OCI-M2 (cell line): ENCODE measurements around the gene B3GAT2.

Experiments
- DNase-seq: peaks from one replicate; lab custom pipeline; 2025; ENCODE audit not compliant: unreplicated experiment; lab: John Stamatoyannopoulos, UW

The B3GAT2 gene

DNA sequence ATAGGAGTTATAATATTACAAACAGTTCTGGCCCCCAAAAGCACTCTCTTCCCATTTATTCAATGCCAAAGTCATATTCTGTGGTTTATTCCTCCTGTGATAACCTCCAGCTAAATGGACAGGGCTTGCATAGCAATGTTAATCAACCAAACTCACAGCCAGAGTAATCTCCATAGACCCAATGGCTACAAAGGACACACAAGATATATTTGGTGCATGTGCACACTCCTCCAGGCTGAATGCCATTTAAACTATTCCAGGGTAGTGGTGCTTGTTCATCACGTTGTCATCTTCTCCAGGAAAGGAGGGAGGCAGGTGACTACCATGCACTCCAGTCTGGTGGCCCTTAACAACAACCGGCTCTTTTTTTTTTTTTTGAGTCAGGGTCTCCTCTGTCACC is 56.8 kb downstream of the B3GAT2 start:
- no peak for DNase-seq

DNA sequence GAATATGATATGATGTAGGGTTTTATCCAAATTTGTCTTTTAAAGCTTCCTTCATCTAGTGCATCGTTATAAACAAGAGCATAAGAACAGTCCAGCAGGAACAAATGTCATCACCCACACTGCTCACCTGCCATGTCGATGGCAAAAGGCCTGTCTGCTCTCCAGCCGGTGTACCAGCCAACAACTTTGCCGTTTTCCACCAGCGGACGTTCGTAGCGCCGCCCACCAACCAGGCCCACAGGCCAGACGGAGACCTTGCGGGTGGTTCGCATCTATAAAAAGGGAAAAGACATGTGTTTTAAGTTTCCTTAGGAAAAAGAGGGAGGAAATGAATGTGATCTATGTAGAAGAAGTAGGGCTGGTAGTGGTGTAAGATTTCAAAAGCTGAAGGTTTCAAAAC is 62.9 kb downstream of the B3GAT2 start:
- DNase-seq = no peak

DNA sequence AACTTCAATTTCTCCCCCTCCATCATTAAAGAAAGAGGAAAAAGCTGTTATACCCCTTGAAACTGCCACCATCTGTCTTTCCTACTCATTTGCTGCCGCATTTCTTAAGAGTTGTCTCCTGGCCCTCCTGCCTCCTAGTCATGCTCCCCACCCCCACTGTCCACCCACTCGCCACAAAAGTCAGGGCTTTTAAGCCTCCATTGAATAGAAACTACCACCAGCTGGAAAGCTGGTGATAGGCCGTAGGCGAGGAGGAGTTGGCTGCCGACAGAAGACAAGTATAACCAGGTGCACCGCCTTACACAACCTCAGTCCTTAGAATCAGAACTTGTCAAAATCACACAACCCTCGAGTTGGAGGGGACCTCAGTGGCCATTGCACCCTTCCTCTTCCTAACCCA is 67.6 kb downstream of the B3GAT2 start:
- no peak for DNase-seq

DNA sequence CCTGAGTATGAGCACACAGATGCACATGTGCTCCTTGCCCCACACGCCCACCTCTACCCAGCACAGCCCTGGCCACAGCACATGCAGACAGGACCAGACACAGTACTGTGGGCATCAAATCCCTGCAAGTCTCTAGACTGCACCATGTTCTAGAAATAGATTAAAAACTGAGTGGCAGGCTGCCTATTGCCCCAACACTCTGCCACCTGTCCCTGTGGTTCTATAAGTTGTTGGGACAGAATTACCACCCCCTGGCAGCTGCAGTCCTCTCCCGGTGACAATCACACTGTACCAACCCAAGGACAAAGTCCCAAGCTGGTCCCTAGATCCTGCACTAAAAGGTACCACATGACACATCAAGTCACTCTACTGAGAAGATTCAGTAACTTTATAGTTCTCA is 70.2 kb downstream of the B3GAT2 start:
- no peak for DNase-seq

DNA sequence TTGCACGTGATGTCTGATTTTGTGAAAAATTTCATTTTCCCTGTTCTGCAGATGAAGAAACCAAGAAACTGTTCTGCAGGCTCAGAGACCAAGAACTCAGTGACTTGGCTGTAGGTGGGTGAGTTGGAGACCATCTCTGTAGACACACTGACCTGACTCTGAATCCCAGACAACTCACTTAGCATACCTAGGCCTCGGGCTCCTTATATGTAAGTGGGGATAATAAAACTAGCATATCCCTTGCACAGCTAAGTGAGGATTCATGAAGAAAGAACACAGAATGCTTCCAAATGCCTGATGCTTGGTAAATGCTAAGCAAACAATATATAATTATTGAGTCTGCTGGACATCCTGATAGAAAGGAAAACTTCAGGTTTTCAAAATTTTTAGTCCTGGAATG is 70.8 kb downstream of the B3GAT2 start:
- no peak for DNase-seq

DNA sequence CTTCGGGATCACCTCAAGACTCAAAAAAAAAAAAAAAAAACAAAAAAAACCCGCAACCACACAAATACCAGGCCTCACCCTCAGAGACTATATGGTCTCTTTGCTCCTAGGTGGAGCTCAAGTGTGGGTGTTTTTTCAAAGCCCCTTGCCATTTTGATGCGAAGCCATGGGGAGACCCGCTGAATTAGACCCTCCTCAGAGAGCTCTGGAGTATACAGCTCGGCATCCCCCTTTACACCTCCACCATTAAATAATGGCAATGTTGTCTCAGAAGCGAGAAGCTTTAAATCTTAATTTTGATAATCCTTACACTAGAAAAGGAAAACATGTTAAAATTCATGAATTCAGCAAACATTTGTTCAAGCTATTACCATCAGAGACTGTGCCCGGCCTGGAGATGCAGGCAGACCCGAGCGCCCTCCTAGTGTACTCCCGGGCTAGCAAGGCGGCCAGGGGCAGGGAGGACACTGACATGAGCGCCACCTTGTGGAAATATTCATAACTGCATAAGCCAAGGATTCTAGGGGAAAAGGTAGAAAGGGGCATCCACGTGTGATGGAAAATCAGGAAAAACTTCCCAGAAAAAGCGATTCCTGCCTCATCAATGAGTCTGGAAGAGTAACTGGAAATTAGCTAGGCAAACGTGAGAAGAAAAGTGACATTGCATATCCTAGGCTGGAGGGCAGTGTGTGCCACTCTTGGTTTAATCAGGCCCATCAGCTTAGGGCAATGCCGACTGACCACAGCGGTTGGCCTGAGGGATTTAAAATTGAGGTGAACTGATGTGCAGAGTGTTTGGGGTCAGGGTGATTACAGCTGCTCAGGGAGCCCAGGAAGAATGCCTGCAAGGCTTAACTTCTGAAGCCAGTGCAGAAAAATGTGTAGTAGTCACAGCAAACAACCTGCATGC is 72.5 kb downstream of the B3GAT2 start:
- peak; percentile 19 for DNase-seq

DNA sequence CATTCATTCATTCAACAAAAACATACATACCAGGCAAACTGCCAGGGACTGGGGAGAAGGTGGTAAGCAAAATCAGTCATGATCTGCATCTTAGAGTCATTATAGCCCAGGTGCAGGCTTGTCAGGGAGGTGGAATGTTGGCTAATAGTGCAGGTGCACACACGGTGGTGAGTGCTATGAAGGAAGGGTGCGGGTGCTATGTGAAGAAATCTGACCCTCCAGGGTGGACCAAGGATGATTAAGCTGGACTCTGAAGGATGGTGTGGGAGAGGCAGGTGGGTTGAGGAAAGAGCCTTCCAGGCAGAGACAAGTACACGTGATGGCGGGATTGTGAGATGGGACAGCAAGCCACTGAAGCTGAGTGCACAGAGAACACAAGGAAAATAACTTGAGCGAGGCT is 77.4 kb downstream of the B3GAT2 start:
- DNase-seq = no peak

DNA sequence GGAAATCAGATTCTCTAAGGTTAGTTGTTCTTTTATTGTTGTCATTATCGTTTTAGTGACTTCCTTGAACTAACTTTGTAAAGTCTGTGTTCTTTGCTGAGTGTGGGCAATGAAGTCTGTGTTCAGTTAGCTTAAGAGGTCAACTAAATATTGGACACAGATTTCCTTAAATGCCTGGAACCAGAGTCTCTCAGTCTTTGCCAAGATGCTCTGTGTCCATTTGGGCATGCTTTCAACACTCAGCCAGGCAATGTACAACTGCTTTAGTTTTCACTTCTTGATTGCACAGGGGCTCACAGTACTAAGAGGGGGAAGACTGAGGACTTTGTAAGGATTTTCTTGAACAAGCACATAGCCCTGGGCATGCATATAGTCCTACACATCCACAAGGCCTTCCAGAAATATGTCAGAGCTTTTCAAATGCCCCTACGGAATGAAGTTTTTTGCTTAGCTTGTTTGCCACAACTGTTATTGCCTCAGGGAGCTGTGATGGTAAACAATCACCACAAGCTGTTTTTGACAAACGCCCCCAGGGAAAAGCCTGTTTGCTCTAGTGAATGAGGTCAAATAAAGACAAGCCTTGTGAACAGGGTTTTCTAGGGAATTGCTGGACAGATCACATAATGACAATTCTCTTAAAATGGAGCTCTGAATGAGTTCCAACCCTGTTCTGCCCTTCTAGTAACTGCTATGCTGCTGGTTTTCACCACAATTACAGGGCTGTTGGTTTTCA is 82.5 kb downstream of the B3GAT2 start:
- no peak for DNase-seq

DNA sequence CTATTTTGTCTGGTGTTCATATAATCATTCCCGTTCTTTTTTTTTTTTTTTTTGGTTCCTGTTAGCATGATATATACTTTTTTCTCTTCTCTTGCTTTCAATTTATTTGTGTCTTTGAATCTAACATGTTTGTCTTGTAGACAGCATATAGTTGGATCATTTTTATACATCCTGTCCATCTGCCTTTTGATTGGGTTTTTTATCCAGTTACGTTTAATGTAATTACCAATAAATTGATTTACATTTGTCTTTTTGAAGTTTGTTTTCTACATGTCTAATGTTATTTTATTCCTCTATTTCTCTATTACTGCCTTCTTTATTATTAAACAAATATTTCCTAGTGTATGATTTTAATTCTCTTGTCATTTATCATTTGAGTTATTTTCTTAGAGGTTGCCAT is 84.4 kb downstream of the B3GAT2 start:
- DNase-seq = no peak

DNA sequence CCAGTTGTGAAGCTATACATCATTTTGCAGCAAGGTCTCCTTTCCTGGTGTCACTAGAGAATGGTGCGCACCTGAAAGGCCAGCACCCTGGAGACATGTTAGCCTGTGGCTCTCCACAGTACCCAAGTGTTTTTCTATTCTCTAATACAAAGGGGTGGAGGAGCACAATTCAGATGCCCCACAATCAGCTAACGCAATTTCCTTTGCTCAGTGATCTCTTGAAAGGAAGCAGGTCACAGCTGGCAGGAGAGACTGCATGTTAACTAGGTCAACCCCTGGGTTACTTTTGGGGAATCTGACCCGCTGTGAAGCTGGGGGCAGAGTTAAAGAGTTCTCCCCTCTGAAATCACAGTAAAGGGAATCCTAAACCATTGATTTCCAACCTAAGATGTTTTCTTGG is 92.5 kb downstream of the B3GAT2 start:
- DNase-seq = no peak

DNA sequence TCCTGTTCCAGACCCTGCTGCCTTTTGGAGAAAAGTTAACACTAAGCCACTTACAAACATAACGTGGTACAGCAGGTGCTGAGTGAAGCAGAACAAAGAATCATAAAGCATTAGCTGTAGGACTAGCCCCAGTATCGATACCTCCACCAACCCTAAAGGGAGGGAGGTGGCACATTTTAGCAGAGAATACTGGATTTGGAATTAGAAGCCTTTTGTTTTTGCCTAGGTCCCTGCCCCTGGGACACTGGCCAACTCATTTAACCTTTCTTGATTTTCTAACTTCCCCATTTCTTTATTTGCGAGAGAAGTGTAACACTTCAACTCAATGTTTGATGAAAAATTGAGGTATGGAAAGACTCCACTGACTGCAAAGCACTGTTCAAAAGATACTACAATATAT is 93.5 kb downstream of the B3GAT2 start:
- DNase-seq = no peak

DNA sequence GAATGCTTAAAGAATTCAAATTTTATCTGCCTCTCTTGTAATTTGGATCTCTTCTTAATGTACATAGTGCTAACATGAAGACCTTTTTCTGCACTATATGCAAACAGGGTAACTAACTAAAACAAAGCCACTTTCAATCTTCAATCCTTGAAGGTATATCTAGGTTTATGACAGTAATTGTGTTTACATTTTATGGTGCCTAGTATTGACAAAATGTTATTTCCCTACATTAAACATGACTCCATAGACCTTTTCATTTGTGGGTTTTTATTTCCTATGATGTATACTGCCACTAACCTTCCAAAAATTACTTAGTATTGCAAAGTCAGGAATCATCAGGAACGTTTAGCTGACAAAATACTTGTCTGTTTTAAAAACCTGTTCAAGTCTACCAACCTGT is 95.9 kb downstream of the B3GAT2 start:
- no peak for DNase-seq

DNA sequence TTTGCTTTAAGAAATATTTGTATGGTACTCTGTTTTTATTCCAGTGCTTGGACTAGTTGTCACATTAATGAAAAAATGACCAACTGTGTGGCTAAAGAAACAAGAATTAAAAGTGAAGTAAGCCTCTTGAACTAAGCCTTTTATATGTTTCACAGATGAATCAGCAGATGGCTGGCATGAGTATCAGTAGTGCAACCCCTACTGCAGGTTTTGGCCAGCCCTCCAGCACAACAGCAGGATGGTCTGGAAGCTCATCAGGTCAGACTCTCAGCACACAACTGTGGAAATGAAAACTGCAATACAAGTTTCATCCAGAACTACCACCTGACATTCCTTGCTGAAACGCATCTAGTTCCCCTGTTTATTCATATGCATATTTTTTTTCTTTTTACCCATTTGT is 96.8 kb downstream of the B3GAT2 start:
- no peak for DNase-seq

DNA sequence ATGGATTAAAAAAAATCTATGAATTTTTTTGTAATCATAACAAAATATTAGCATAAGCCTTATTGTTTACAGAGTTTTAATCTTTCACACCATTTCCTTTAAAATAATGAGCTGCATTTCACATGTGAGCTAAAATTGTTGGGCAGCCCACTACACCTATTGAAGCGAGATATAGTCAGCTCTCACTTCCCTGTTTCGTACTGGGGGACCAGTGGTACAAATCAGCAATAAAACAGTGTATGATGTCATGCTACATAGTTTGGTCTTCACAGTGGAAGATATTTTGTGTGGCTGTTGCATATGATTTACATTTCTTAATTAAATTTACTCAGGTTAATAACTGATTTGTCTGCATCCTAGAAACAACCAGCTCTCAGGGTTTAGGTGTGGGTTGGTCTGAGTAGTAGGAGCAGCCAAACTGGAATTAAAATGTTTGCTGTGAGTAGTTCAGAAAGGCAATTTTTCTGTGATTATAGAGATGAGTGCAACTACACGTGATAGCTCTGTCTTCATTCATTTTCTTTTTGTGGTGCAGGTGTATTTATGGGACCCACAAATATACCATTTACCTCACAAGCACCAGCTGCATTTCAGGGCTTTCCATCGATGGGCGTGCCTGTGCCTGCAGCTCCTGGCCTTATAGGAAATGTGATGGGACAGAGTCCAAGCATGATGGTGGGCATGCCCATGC is 99.3 kb downstream of the B3GAT2 start:
- no peak for DNase-seq

DNA sequence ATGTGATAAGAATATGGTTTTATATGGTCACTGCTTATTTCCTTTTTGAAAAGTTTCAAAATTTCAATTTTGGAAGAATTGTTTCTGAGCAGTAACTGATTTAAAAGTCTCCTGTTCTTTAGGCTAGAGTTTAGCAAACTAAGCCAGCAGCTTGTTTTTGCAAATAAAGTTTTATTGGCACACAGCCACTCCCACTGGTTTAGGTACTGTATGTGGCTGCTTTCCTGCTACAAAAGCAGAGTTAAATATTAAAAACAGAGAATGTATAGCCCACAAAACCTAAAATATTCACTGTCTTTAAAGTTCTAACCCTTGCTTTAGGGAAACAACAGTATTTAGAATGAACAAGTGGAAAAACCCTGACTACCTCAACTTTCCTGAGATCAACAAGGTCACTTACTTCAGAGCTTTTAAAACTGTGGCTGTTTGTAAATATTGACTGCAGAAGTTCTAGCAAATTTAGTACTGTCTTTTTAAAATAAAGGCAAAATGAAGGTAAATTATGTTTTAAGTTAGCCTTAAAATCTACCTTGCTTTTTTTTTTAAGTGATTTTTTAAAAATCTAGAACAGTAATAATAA is 104.1 kb downstream of the B3GAT2 start:
- DNase-seq = no peak

DNA sequence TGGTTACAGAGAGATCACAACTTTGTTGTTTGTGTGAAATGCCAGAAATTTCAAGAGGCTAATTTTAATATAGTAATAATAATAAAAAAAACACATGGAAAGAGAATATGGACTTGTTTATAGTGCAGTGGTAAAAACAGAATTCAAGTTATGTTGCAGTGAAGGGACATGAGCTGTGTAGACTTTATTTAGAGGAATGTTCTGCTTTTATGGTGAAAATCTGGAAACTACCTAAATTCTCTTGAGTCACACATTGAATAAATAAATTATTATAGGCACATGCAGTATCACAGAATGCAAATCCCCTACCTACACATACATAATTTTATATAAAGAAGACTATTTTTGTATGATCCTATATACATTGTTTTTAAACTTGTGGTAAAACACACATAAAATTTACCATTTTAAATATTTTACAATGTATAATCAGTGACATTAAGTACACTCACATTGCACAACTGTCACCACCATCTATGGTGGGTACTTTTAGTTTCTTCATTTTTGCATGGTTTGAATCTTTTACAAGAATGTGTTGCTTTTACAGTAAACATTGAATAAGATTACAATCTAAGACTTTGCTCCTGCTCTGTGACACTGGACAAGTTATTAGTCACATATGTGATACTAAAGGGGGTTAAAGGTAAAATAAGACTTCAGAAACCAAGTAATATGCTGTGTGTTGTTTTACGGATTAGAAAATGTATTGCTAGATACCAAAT is 107.4 kb downstream of the B3GAT2 start:
- no peak for DNase-seq

DNA sequence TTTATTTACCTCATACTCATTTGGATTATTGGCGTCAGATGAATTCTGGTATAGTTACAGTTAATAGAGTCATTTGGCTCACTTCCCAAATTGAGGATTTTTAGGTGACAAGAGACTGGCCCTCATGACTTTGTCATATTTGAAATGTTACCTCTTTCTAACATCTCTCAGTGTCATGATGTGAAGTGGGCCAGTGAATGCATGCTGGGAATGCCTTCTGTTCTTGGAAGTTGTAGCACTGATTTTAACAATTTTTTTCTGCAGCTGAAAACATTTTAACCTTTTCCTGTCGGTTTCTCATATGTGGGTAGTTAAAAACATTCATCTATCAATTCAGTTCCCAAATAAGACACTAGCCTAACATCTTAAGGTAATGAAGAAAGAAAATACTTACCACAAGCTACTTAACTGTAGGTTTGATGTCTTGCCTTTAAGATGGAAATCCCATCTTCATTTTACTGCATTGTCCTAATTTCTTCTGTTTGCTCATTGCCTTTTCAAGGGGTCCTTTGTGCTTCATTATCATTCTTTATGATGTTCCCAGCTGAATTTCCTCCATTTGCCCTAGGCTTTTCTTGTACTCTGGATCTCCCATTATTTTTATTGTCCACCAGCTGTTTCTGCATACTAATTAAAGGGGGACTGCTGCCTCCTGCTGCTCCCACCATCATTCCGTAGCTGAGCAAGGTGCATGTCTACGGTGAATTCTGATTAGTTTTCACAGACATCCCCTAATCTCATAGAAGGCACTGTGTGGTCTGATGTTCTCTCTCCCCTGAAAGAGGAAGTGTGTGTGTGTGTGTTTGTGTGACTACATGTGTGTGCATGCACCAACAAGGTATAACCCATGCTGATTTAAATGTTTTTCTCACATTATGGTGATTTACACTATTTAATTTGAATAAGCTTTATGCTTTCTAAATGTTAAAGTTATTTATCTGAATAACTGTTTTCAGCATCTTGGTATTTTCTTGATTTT is 109.5 kb downstream of the B3GAT2 start:
- no peak for DNase-seq

DNA sequence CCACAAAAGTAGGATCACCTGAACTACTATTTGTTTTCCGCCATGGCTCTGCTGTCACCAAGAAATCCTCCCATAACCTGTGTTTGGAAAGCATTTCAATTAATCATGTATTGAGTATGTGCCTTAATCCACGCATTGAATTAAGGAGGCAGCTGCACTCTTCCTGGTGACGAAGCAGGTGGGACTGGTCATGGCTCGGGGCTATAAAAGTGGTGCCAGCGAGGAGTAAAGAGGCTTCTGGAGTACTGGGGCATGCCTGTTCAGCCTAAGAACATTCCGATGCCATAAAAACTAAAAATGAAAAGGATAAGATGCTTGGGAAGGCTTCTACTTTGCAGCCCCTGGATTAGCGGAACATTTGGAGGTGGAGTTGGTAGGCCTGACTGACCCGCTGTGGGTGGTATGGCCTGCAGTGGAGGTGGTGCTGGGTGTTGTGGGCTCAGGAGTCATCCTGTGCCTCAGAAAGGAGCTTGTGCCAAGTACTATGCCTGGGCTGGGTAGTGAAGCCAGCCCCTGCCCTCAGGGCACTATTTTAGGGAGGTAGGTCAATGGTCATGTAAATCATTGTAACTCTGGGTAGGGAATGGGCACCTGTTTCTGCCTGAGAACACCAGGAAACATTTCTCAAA is 110.5 kb downstream of the B3GAT2 start:
- no peak for DNase-seq

DNA sequence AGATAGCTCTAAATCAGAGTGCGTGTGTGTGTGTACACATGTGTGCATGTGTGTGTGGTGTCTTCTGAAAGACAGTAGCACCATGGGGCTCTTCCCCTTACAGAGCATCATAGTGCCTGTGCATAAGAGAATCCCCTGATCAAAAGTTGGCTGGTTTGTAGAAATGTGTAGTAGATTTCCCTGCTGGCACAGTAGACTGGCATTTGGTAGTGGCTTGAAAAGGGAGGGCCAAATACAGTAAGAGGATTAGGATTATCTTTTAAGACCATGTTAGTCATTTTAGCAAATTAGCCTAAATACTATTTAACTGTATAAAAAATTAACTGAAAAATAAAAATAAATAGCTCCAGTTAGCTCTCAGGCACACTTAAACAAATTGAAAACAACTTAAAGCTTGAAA is 112.6 kb downstream of the B3GAT2 start:
- no peak for DNase-seq
